DND-41 (cell line): Measurements from ENCODE around the gene BIRC2.

ENCODE experiments used
- ATAC-seq: fragments of 200-7000 bp; cut with Tn5 transposase; 3 replicates; pipeline ENCODE4 v1.9.1; 2021; ENCODE audit warnings: low read depth; ENCODE audit not compliant: insufficient read depth
- DNase-seq: peaks from one replicate; pipeline ENCODE4 v3.0.0-alpha.2; 2020
- H2AFZ ChIP-seq: 2 replicates; pipeline ENCODE4 v1.6.0; 2012; ENCODE audit warnings: low read depth, low read length
- H3K27ac ChIP-seq: 2 replicates; pipeline ENCODE4 v1.5.1; 2012; ENCODE audit warnings: low read length, inconsistent platforms
- H3K27me3 ChIP-seq: fragments of 200-600 bp; sonication (generic); 2 replicates; pipeline ENCODE4 v1.6.0; 2012; ENCODE audit warnings: low read length, mild to moderate bottlenecking, inconsistent platforms; ENCODE audit not compliant: insufficient read depth, poor library complexity
- H3K36me3 ChIP-seq: 2 replicates; pipeline ENCODE4 v1.5.1; 2012; ENCODE audit warnings: low read length, inconsistent platforms; ENCODE audit not compliant: insufficient read depth
- H3K4me1 ChIP-seq: 2 replicates; pipeline ENCODE4 v1.5.1; 2012; ENCODE audit warnings: mild to moderate bottlenecking, low read length; ENCODE audit not compliant: insufficient read depth
- H3K4me2 ChIP-seq: 2 replicates; pipeline ENCODE4 v1.6.0; 2012; ENCODE audit warnings: mild to moderate bottlenecking, moderate library complexity, low read length, inconsistent platforms; ENCODE audit not compliant: insufficient read depth
- H3K4me3 ChIP-seq, 2 experiments: fragments of 200-600 bp in 1 of 2; shearing (Covaris generic) in 1 of 2; 2 replicates each; pipeline ENCODE4 v1.5.1; 2012 to 2016; ENCODE audit warnings: inconsistent platforms in 2 of 2, low read length in 2 of 2, mild to moderate bottlenecking in 2 of 2, low read depth in 1 of 2, moderate library complexity in 1 of 2
- H3K79me2 ChIP-seq: 2 replicates; pipeline ENCODE4 v1.6.0; 2012; ENCODE audit warnings: low read length, inconsistent platforms; ENCODE audit not compliant: insufficient read depth
- H3K9ac ChIP-seq: 2 replicates; pipeline ENCODE4 v1.6.0; 2012; ENCODE audit warnings: low read depth, mild to moderate bottlenecking, inconsistent platforms, low read length, moderate library complexity
- H3K9me3 ChIP-seq: 2 replicates; pipeline ENCODE4 v1.5.1; 2012; ENCODE audit warnings: low read length, moderate library complexity, mild to moderate bottlenecking, inconsistent platforms; ENCODE audit not compliant: insufficient read depth, severe bottlenecking
- H4K20me1 ChIP-seq: 2 replicates; pipeline ENCODE4 v1.6.0; 2012; ENCODE audit warnings: low read length; ENCODE audit not compliant: insufficient read depth
- EZH2 ChIP-seq: IDR thresholded peaks from 3 replicates; pipeline ENCODE4 v1.6.1; 2012; ENCODE audit warnings: borderline replicate concordance, low read depth, mild to moderate bottlenecking, moderate library complexity, low read length, inconsistent platforms; ENCODE audit not compliant: severe bottlenecking
- TF ChIP-seq, protein P1 (sequence below): IDR thresholded peaks from 2 replicates; pipeline ENCODE4 v1.5.1; 2012; ENCODE audit warnings: borderline replicate concordance, low read length, moderate library complexity, mild to moderate bottlenecking; ENCODE audit not compliant: poor library complexity, severe bottlenecking; ENCODE audit errors: extremely low read depth

BIRC2 gene

GRCh38 chr11:102357116-102357515 is 10.1 kb downstream of the BIRC2 start:
- peaks cover 22% of the 10 kb centered on the region for H3K4me1 ChIP-seq
- H2AFZ ChIP-seq, result no peak overlapping the region
- H4K20me1 ChIP-seq, result peaks cover 10% of the 10 kb centered on the region
- no peak overlapping the region for H3K9ac ChIP-seq
- no peak for TF ChIP-seq EZH2
- H3K27me3 ChIP-seq, result no peaks in the 10 kb centered on the region
- no peak overlapping the region for H3K27ac ChIP-seq
- H3K4me3 ChIP-seq, result no peak overlapping the region
- DNase-seq (no peak), ATAC-seq (no peak)
- peaks cover 17% of the 10 kb centered on the region for H3K79me2 ChIP-seq
- no peaks in the 10 kb centered on the region for H3K9me3 ChIP-seq
- peaks cover 26% of the 10 kb centered on the region for H3K36me3 ChIP-seq
- H3K4me2 ChIP-seq, result no peak overlapping the region

- Histone ChIP-seq H3K36me3 (peaks cover 28% of the 10 kb centered on the region), H2AFZ (no peak overlapping the region), H4K20me1 (peaks cover 10% of the 10 kb centered on the region), H3K9ac (no peak overlapping the region), H3K4me3 (no peak overlapping the region), H3K27me3 (no peaks in the 10 kb centered on the region), H3K4me2 (no peak overlapping the region), H3K27ac (no peak overlapping the region), H3K79me2 (peaks cover 14% of the 10 kb centered on the region), H3K9me3 (no peaks in the 10 kb centered on the region), H3K4me1 (peaks cover 33% of the 10 kb centered on the region)
- TF ChIP-seq EZH2, result no peak
- TF ChIP-seq, protein P1, sequence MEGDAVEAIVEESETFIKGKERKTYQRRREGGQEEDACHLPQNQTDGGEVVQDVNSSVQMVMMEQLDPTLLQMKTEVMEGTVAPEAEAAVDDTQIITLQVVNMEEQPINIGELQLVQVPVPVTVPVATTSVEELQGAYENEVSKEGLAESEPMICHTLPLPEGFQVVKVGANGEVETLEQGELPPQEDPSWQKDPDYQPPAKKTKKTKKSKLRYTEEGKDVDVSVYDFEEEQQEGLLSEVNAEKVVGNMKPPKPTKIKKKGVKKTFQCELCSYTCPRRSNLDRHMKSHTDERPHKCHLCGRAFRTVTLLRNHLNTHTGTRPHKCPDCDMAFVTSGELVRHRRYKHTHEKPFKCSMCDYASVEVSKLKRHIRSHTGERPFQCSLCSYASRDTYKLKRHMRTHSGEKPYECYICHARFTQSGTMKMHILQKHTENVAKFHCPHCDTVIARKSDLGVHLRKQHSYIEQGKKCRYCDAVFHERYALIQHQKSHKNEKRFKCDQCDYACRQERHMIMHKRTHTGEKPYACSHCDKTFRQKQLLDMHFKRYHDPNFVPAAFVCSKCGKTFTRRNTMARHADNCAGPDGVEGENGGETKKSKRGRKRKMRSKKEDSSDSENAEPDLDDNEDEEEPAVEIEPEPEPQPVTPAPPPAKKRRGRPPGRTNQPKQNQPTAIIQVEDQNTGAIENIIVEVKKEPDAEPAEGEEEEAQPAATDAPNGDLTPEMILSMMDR, result no peak
- DNase-seq (no peak), ATAC-seq (no peak)
Observed at GRCh38 chr11:102359372-102359771, 12.4 kb downstream of the BIRC2 start.

- H3K4me1 ChIP-seq, result peaks cover 33% of the 10 kb centered on the region
- ATAC-seq, result peak; percentile 6
- peak overlapping the region; percentile 48 for H3K4me2 ChIP-seq
- no peaks in the 10 kb centered on the region for H3K9me3 ChIP-seq
- H2AFZ ChIP-seq, result no peak overlapping the region
- H4K20me1 ChIP-seq, result peaks cover 10% of the 10 kb centered on the region
- no peak overlapping the region for H3K9ac ChIP-seq
- no peak overlapping the region; a peak in 1 of 4 replicates for H3K4me3 ChIP-seq
- TF ChIP-seq EZH2, result no peak
- TF ChIP-seq, protein P1, result no peak
- H3K27me3 ChIP-seq, result no peaks in the 10 kb centered on the region
- peak overlapping the region; percentile 57 for H3K27ac ChIP-seq
- no peak for DNase-seq
- H3K79me2 ChIP-seq, result peaks cover 11% of the 10 kb centered on the region
- H3K36me3 ChIP-seq, result peaks cover 38% of the 10 kb centered on the region
Observed at GRCh38 chr11:102360681-102361080, 13.7 kb downstream of the BIRC2 start.

GRCh38 chr11:102361086-102362031 is 14.3 kb downstream of the BIRC2 start:
- Histone ChIP-seq H3K79me2 (peaks cover 4% of the 10 kb centered on the region), H3K27ac (peak overlapping the region; percentile 57), H3K4me3 (no peak overlapping the region; a peak in 1 of 4 replicates), H3K36me3 (peaks cover 44% of the 10 kb centered on the region), H3K4me2 (peak overlapping the region; percentile 48), H3K27me3 (no peaks in the 10 kb centered on the region), H2AFZ (no peak overlapping the region), H3K9me3 (no peaks in the 10 kb centered on the region), H3K9ac (no peak overlapping the region), H4K20me1 (peaks cover 10% of the 10 kb centered on the region), H3K4me1 (peaks cover 33% of the 10 kb centered on the region)
- TF ChIP-seq, protein P1, result peak; percentile 4
- TF ChIP-seq EZH2, result no peak
- DNase-seq (peak; percentile 80), ATAC-seq (peak; percentile 88)
